Head of caudate nucleus (tissue), 42 donors: ENCODE data around the gene TMEM53.

Source experiments
- DNase-seq, 42 donors: peaks; one replicate each; pipeline versions ENCODE4 v3.0.0 to v3.0.0-alpha.2; 2020 to 2021; ENCODE audit warnings: mixed read lengths in 7 of 42
- intact Hi-C: fragments of 100-400 bp; cut with DNase I; formaldehyde crosslinking; loops from one replicate; pipeline ENCODE4 v1.15.0; 2022

TMEM53 gene

GRCh38 chr1:44616991-44617702, 57.1 kb downstream of the TMEM53 start:
- DNase-seq, result peak in 2 of 42 donors; percentile 32 to 48
- intact Hi-C loops, result loop anchor here (5.0 kb wide), 1 partner anchor 35 kb away; no protein-coding TSS in a partner anchor

GRCh38 chr1:44616284-44616990, 57.8 kb downstream of the TMEM53 start:
- DNase-seq, result no peak
- intact Hi-C loops, result loop anchor here (5.0 kb wide), 1 partner anchor 36 kb away; no protein-coding TSS in a partner anchor

DNA sequence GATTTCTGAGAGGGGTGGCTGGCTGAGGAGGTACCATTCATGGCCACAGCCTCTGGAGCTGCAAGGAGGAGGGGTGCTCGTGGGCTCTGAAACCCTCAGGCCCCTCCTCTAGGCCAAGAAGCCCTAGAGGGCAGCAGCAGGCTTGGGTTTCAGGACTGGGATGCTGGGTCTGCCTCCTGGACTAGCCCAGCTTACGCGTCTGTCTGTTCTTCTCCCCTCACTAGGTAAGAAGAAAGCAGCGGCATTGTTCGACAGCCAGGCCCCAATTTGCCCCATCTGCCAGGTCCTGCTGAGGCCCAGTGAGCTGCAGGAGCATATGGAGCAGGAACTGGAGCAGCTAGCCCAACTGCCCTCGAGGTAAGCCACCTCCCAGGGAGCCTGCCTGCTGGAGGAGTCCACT, 60.3 kb downstream of the TMEM53 start:
- intact Hi-C loops, result no loop called here
- no peak for DNase-seq

DNA sequence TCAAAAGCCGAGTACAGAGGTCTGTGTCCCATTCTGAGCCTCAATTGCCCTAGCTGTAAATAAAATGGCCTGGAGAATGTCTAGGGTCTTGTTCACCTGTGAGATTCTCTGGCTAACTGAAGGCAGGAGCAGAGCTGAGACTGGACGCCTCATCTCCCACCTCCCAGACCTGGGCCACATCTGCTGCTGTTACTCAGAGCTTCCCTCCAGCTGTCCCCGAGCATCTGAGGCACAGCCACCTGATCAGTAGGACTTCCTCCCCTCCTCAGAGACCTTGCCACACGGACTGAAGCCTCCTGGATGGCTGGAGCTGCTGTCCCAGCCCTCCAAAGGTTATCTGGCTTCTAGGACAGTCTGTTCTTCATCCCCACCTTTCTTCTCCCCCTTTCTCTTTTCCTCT, 62.4 kb downstream of the TMEM53 start:
- intact Hi-C loops, result no loop called here
- no peak for DNase-seq

DNA sequence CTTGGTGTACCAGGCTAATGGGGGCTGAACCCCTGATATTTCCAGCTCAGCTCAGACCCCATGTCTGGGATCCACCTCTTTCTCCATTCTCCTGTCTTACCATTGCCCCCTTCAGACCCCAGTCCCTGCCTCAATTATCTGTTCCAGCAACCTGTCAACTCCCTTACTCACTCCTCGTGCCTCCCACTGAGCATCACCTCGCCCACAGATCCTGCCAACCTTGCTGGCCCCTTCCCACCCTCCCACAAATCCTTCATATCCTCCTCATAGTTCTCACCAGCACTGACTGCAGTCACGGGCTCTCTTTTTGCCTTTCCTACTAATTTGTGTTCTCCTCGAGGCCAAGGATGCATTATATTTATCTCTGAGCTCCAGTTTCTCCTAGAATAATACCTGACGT, 62.9 kb downstream of the TMEM53 start:
- intact Hi-C loops, result no loop called here
- DNase-seq, result no peak

DNA sequence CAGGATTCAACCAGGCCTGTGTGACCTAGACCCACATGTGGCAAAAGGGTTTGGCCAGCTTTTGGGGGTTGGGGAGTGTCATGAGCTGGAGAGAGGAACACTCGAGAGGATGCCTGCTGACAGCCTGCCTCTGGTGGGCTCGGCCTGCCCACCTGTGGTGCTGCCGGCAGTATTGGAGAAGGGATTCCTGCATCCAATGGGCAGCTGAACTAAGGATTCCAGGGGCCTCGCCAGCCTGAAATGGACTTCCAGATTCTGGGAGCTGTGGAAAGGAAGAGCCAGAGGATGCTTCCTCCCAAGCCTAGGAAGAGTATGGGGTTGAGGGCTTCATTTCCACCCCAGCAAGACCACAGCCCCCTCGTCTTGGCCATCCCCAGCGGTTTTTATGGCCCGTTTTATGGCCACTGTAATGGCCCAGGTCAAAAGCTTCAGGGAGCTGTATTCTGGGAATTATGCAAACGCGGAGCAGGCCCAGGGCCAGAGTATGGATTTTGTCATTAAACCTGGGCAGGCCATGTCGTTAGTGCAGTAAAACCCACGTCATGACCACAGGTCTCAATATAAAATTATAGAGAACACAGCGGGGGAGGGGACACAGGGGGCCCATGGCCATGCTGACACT, 63.6 kb downstream of the TMEM53 start:
- DNase-seq, result no peak
- intact Hi-C loops, result no loop called here

DNA sequence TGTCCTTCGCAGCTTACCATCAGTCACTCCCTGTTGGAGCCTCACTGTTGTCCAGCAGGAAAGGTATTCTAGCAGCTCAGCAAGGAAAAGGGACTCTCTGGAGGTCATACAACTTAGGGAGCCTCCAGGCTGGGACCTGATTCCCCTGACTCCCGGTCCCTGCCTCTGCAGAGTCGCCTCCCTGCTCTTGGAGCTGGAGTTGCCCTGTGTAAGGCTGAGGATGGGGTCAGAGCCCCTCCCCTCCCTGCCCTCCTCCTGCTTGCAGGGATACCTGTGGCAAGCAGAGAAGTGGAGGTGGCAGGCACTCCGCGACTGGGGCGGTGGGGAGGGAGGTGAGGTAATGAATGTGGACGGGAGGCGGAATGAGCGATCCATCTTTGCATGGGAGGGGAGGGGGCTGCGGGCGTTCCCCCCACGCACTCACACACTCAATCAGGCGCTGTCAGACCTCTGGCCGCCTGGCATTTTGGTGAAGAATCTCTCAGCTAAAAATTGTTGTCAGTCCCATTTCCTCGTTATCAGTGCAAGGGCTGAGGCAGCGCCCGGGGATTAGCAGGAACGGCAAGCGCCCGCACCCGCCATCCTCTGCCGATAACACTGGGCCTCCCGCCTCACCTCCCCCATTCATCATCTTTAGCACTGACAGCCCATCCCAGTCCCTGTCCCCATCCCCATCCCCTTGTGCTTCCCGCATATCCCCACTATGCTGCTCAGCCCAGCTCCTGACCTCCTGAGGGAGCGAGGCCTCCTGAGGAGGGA, 64.3 kb downstream of the TMEM53 start:
- no peak for DNase-seq
- intact Hi-C loops, result no loop called here

DNA sequence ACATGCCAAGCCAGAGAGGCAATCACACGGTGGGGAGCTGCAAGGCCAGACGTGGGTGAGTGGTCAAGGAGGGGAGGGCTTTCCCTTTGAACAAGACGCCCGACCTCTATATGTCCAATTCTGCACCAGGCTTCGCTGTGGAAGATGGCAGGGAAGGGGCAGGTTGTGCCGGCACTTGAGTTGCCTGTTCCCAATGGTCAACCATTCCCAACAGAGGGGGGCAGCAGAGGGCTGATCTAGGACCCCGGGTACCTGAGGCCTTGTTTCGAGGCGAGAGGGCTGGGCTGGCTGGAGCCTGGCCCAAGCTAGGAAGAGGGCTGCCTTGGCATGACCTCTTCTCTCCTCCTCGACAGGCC, 64.9 kb downstream of the TMEM53 start:
- peak in 40 of 42 donors; percentile 37 to 86 (median 60) for DNase-seq
- intact Hi-C loops, result no loop called here

GRCh38 chr1:44608141-44608540, 66.1 kb downstream of the TMEM53 start:
- DNase-seq, result no peak
- intact Hi-C loops, result no loop called here

- DNase-seq, result no peak
Measured at GRCh38 chr1:44606701-44607281, 67.5 kb downstream of the TMEM53 start.

DNA sequence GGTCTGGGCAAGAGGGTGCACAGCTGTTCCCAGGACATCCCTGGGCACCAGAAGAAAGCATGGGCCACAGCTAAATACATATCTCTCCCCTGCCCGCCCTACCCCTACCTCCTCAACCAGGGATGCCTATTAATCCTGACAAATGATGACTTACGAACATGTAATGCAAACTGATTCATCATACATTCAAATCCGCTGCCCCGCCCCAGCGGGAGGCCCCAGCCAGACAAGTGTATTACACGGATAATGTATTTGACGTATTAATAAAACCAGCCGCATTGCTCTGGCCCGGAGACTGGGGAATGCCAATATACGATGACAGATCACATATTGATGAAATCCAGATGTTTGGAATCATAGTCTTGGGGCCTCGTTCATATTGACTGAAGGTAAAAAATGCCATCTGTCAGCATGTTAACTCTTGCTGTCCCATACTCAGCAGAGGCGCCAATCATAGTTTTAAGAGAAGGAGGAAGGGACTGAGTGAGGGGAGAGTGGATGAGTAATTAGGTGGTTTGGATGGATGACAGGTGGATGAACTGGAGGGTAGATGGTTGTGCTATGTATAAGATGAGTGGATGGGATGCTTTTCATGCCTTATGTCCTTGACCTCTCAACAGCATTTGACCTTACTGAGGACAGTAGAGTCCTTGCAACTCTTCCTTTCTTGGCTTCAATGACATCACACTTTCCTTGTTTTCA, 68.2 kb downstream of the TMEM53 start:
- DNase-seq, result no peak
- intact Hi-C loops, result no loop called here

More at GRCh38 chr1:44606701-44607281, 67.5 kb downstream of the TMEM53 start:
- intact Hi-C loops, result no loop called here

- intact Hi-C loops, result no loop called here
Measured at GRCh38 chr1:44604157-44604955, 69.9 kb downstream of the TMEM53 start.

DNA sequence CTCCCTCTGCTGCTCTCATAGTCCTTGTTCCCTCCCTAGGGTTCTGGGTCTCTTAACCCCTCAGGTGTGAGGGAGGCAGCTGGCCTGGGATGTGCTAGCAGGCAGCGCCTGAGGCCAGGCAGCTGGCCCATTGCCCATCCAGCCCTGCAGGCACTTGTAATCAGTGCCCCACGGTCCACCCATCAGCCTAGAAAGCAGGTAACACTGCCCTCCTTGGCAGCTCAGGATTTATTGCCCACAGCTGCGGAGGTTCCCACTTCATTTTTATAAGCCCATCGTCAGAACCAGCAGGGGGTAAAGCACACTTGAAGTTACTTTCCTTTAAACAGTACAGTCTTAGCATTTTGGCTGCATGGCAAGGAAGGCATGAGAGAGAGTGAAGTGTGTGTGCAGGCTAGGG, 70.6 kb downstream of the TMEM53 start:
- DNase-seq, result no peak
- intact Hi-C loops, result no loop called here

More at GRCh38 chr1:44604157-44604955, 69.9 kb downstream of the TMEM53 start:
- no peak for DNase-seq
